Measurements from ENCODE around the gene IFNLR1. TPM values are rescaled to one million over a fixed set of nuclear protein-coding genes. Genes with fewer than 3 reads are reported as not detected.
"Not testable (repeated sequence)": the region's sequence is repeated elsewhere in the genome, so short reads cannot be mapped to it uniquely, and the experiment has no call there.

The IFNLR1 gene
- total RNA-seq, 3 donors from 2014 or later: 3.4 to 5.1 (median 4.6) TPM

- DNase-seq (no peak), ATAC-seq (no peak)
- H3K36me3 Mint-ChIP-seq (ENCODE audit: insufficient read depth): no peaks in the 10 kb centered on the region
Measured at GRCh38 chr1:24212376-24212775, 25.3 kb upstream of the IFNLR1 start.

GRCh38 chr1:24210195-24210627 lies 23.1 kb upstream of the IFNLR1 start:
- H3K27me3 Mint-ChIP-seq (ENCODE audit: low read depth): peaks cover 9% of the 10 kb centered on the region
- no peak for DNase-seq
- H3K4me3 Mint-ChIP-seq: no peak overlapping the region
- ATAC-seq: no peak
- no peaks in the 10 kb centered on the region for H3K9me3 Mint-ChIP-seq
- H3K4me1 Mint-ChIP-seq (ENCODE audit: low read depth): no peaks in the 10 kb centered on the region
- no peaks in the 10 kb centered on the region for H3K36me3 Mint-ChIP-seq (ENCODE audit: insufficient read depth)

More at GRCh38 chr1:24212376-24212775, 25.3 kb upstream of the IFNLR1 start:
- Mint-ChIP-seq H3K27me3 (ENCODE audit: low read depth) (peaks cover 17% of the 10 kb centered on the region), H3K4me3 (no peak overlapping the region), H3K4me1 (ENCODE audit: low read depth) (no peaks in the 10 kb centered on the region), H3K9me3 (no peaks in the 10 kb centered on the region)

DNA sequence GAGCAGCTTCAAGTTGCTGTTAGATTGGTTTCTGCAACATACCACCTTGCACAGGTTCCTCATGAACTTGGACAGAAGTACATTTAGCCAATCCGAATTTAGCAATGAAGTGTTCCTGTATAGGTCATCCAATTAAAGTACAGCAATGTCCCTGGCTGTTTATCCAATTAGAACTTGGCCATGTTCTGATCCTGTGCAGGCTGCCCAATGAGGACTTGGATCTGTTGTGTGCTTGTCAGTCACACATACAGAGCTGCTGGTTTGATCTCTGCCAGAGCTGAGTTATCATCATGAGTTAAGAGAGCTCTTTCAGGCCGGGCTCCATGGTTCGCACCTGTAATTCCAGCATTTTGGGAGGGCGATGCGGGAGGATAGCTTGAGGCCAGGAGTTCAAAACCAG lies 22.0 kb upstream of the IFNLR1 start:
- no peak for ATAC-seq
- H3K27me3 Mint-ChIP-seq (ENCODE audit: low read depth): peaks cover 4% of the 10 kb centered on the region
- no peak overlapping the region for H3K4me3 Mint-ChIP-seq
- DNase-seq: no peak
- H3K9me3 Mint-ChIP-seq: no peaks in the 10 kb centered on the region
- H3K36me3 Mint-ChIP-seq (ENCODE audit: insufficient read depth): no peaks in the 10 kb centered on the region
- H3K4me1 Mint-ChIP-seq (ENCODE audit: low read depth): no peaks in the 10 kb centered on the region

GRCh38 chr1:24207709-24208108 lies 20.6 kb upstream of the IFNLR1 start:
- Mint-ChIP-seq H3K36me3 (ENCODE audit: insufficient read depth) (no peaks in the 10 kb centered on the region), H3K9me3 (no peaks in the 10 kb centered on the region), H3K4me1 (ENCODE audit: low read depth) (peaks cover 2% of the 10 kb centered on the region), H3K27me3 (ENCODE audit: low read depth) (peaks cover 2% of the 10 kb centered on the region), H3K4me3 (no peak overlapping the region)
- ATAC-seq: no peak
- DNase-seq: no peak

- not testable (repeated sequence) for H3K9me3 Mint-ChIP-seq; H3K4me3 Mint-ChIP-seq; H3K4me1 Mint-ChIP-seq (ENCODE audit: low read depth); ATAC-seq; DNase-seq; H3K27me3 Mint-ChIP-seq (ENCODE audit: low read depth); H3K36me3 Mint-ChIP-seq (ENCODE audit: insufficient read depth)
Measured at GRCh38 chr1:24207395-24207687, 20.3 kb upstream of the IFNLR1 start.

DNA sequence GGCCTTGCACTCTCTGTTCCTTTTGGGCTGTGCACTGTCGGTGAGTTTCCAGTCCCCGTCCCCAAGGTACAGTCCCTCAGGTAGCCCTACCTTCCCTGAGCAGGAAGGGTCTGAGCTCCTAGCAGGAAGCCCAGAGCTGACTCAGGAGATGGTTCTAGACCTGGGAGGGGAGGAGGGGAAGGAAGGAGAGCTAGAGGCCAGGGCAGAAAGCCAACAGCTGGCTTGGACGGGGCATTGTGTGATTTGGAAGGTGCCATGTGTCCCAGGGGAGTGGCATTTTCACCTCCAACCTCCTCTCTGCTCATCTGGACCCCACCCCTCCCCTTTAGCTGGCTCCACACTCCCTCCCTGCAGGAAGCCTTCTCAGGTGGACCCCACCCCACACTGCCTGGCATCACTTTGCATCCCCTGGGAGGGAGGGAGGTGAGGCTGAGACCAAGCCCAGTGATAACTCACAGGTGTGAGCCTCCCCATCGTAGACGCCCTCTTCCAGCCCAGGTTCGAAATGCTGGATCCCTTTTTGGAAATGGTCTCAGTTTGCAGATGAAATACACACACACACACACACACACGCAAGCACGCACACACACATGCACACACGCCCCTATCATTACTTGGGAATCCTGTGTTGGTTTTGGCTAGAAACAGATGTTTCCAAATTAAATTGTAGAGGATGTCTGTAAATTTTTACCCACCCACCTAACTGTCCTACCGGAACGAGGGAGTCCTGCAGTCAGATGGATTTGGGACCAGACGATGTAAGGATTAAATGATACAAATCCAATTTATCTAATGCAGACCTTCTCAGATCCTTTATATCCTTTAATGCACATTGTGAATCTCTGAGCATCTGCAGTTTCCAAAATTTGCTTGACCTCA lies 19.7 kb upstream of the IFNLR1 start:
- Mint-ChIP-seq H3K9me3 (no peaks in the 10 kb centered on the region), H3K4me3 (no peak overlapping the region), H3K36me3 (ENCODE audit: insufficient read depth) (no peaks in the 10 kb centered on the region), H3K27me3 (ENCODE audit: low read depth) (peaks cover 2% of the 10 kb centered on the region), H3K4me1 (ENCODE audit: low read depth) (peaks cover 2% of the 10 kb centered on the region)
- DNase-seq (no peak), ATAC-seq (no peak)

GRCh38 chr1:24206083-24206464 lies 19.0 kb upstream of the IFNLR1 start:
- no peak for DNase-seq
- Mint-ChIP-seq H3K36me3 (ENCODE audit: insufficient read depth) (no peaks in the 10 kb centered on the region), H3K27me3 (ENCODE audit: low read depth) (peaks cover 2% of the 10 kb centered on the region), H3K9me3 (no peaks in the 10 kb centered on the region), H3K4me1 (ENCODE audit: low read depth) (peaks cover 2% of the 10 kb centered on the region), H3K4me3 (no peak overlapping the region)
- ATAC-seq: no peak

GRCh38 chr1:24205345-24206082 lies 18.4 kb upstream of the IFNLR1 start:
- ATAC-seq: no peak
- Mint-ChIP-seq H3K4me3 (no peak overlapping the region), H3K27me3 (ENCODE audit: low read depth) (peaks cover 2% of the 10 kb centered on the region), H3K4me1 (ENCODE audit: low read depth) (peaks cover 2% of the 10 kb centered on the region), H3K9me3 (no peaks in the 10 kb centered on the region), H3K36me3 (ENCODE audit: insufficient read depth) (no peaks in the 10 kb centered on the region)
- no peak for DNase-seq

DNA sequence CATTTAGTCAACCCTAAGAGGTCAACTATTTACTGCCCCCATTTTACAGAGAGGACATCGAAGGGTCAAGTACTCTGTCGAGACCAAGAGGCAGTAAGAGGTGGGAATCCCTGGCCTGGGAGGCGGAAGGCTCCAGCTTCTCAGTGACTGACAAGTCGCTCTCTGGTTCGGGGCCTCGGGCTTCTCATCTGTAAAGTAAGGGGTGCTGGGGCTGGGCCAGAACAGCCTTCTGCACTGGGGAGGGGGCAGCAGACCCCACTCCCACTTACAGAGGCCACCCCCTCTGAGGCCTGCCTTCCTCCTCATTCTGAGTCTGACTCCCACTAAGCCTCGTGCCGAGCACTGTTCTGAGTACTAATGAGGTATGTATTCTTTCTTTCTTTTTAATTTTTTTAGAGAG lies 17.0 kb upstream of the IFNLR1 start:
- Mint-ChIP-seq H3K4me3 (no peak overlapping the region), H3K4me1 (ENCODE audit: low read depth) (peaks cover 8% of the 10 kb centered on the region), H3K36me3 (ENCODE audit: insufficient read depth) (no peaks in the 10 kb centered on the region), H3K27me3 (ENCODE audit: low read depth) (peaks cover 2% of the 10 kb centered on the region), H3K9me3 (no peaks in the 10 kb centered on the region)
- no peak for ATAC-seq
- no peak for DNase-seq

DNA sequence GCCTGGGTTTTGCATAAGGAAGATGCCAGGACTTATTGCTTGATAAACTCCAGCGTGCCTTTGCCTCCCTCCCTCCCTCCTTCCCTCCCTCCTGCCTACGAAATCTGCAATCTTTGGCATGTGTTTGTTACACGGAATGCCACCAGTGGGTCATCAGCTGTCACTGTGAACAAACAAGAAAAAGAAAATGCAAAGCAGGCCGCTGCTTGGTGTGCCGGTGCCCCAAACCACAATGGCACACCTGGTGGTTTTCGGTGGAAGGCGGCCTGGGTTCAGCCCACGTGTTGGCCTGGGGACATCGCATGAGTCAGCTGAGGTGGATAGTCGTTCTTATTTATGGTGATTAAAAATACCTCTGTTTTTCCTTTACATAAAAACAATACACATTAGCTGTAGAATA lies 16.3 kb upstream of the IFNLR1 start:
- ATAC-seq: peak in 1 of 2 donors; percentile 32
- H3K9me3 Mint-ChIP-seq: no peaks in the 10 kb centered on the region
- H3K36me3 Mint-ChIP-seq (ENCODE audit: insufficient read depth): no peaks in the 10 kb centered on the region
- DNase-seq: no peak
- H3K4me1 Mint-ChIP-seq (ENCODE audit: low read depth): peaks cover 8% of the 10 kb centered on the region
- H3K27me3 Mint-ChIP-seq (ENCODE audit: low read depth): peaks cover 2% of the 10 kb centered on the region
- H3K4me3 Mint-ChIP-seq: no peak overlapping the region

DNA sequence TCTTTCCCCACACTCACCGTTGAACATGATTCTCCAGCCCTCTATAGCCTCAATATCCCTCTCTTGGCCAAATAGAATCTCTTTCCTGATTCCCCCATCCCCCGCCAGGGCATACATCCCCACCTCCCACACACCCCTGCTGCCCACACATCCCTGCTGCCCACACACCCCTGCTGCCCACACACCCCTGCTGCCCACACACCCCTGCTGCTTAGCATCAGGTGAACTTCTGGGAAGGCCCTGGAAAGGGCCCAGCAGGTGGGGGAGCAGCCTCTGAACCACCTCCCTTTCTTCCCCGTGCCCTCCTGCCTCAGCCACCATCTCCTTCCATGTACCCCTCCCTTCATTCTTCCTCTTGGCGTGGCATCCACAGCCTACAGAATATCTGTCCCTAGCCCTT lies 15.9 kb upstream of the IFNLR1 start:
- ATAC-seq (no peak), DNase-seq (no peak)
- no peak overlapping the region for H3K4me3 Mint-ChIP-seq
- no peaks in the 10 kb centered on the region for H3K9me3 Mint-ChIP-seq
- H3K4me1 Mint-ChIP-seq (ENCODE audit: low read depth): peaks cover 8% of the 10 kb centered on the region
- peaks cover 2% of the 10 kb centered on the region for H3K27me3 Mint-ChIP-seq (ENCODE audit: low read depth)
- no peaks in the 10 kb centered on the region for H3K36me3 Mint-ChIP-seq (ENCODE audit: insufficient read depth)

DNA sequence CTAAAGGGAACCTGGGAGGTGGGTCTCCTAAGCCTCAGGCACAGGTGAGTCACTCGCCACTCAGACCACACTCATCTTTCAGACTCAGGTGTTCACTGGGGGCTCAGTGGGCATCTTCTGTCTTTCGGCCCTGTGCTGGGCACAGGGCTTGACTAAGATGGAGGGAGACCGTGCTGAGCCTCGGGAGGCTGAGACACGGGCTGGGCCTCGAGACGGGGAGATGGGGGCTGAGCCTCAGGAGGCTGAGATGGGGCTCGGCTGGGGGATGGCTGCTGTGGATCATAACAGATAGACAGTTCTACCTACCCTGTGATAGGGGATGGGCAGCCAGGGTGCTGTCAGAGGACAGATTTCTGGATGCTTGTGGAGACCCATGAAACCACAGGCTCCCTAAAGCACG lies 15.5 kb upstream of the IFNLR1 start:
- Mint-ChIP-seq H3K4me3 (no peak overlapping the region), H3K4me1 (ENCODE audit: low read depth) (peaks cover 8% of the 10 kb centered on the region), H3K27me3 (ENCODE audit: low read depth) (peaks cover 2% of the 10 kb centered on the region), H3K36me3 (ENCODE audit: insufficient read depth) (no peaks in the 10 kb centered on the region), H3K9me3 (no peaks in the 10 kb centered on the region)
- no peak for DNase-seq
- no peak for ATAC-seq

GRCh38 chr1:24201941-24202440 lies 14.9 kb upstream of the IFNLR1 start:
- ATAC-seq: peak; percentile 10 to 35
- DNase-seq: peak; percentile 57

GRCh38 chr1:24199291-24199900 lies 12.3 kb upstream of the IFNLR1 start:
- Mint-ChIP-seq H3K4me3 (peak overlapping the region; percentile 72), H3K36me3 (ENCODE audit: insufficient read depth) (no peaks in the 10 kb centered on the region), H3K4me1 (ENCODE audit: low read depth) (peaks cover 19% of the 10 kb centered on the region), H3K9me3 (no peaks in the 10 kb centered on the region), H3K27me3 (ENCODE audit: low read depth) (peaks cover 2% of the 10 kb centered on the region)
- peak; percentile 74 for DNase-seq
- ATAC-seq: peak; percentile 57 to 61

More at GRCh38 chr1:24201941-24202440, 14.9 kb upstream of the IFNLR1 start:
- no peaks in the 10 kb centered on the region for H3K9me3 Mint-ChIP-seq
- H3K4me3 Mint-ChIP-seq: no peak overlapping the region
- peaks cover 8% of the 10 kb centered on the region for H3K4me1 Mint-ChIP-seq (ENCODE audit: low read depth)
- H3K36me3 Mint-ChIP-seq (ENCODE audit: insufficient read depth): no peaks in the 10 kb centered on the region
- peaks cover 2% of the 10 kb centered on the region for H3K27me3 Mint-ChIP-seq (ENCODE audit: low read depth)

Measured in activated T-cell treated with anti-CD3 and anti-CD28 coated beads, Interleukin-2, amount 50 U/mL, for 4 hours (primary cell).